Left ventricle myocardium inferior (tissue), 1 donor: Measurements from ENCODE around the gene PRKG1. TPM values are rescaled to one million over a fixed set of nuclear protein-coding genes. Genes with fewer than 3 reads are reported as not detected.

ENCODE experiments used
- DNase-seq: peaks from one replicate; pipeline ENCODE4 v3.0.0-alpha.2; 2020
- H3K27ac ChIP-seq: fragments of 200-600 bp; replicated peaks from 2 replicates; pipeline ENCODE4 v1.8.0; 2021
- H3K27me3 ChIP-seq: fragments of 200-600 bp; 2 replicates; pipeline ENCODE4 v1.8.0; 2021; ENCODE audit warnings: low read depth
- H3K36me3 ChIP-seq: fragments of 200-600 bp; 2 replicates; pipeline ENCODE4 v1.8.0; 2021
- H3K4me1 ChIP-seq: fragments of 200-600 bp; 2 replicates; pipeline ENCODE4 v1.8.0; 2021
- H3K4me3 ChIP-seq: fragments of 200-600 bp; 2 replicates; pipeline ENCODE4 v1.8.0; 2021; ENCODE audit warnings: mild to moderate bottlenecking, moderate library complexity
- H3K9me3 ChIP-seq: fragments of 200-600 bp; replicated peaks from 2 replicates; pipeline ENCODE4 v1.8.0; 2021
- intact Hi-C: fragments of 100-400 bp; cut with micrococcal nuclease; formaldehyde crosslinking; loops from one replicate; pipeline ENCODE4 v1.11.0; 2022
- total RNA-seq: library from RNA; stranded (reverse); fragmentation: NEBNext Ultra II Directional; extraction: Animal tissue kit (Norgen Biotek cat#: 25700); gene quantifications from one replicate; pipeline ENCODE4 v1.2.1, GENCODE V29; 2021
- TF ChIP-seq, protein P1 (sequence below): fragments of 200-600 bp; IDR thresholded peaks from 2 replicates; pipeline ENCODE4 v1.8.0; 2021; ENCODE audit warnings: antibody characterized with exemption, mild to moderate bottlenecking, borderline replicate concordance
- donor health status: DM: no; HTN: yes; CAD: no; lungs with severe emphysema.

Gene PRKG1
- total RNA-seq, 1 donor from 2014 or later = 38.9 TPM

DNA sequence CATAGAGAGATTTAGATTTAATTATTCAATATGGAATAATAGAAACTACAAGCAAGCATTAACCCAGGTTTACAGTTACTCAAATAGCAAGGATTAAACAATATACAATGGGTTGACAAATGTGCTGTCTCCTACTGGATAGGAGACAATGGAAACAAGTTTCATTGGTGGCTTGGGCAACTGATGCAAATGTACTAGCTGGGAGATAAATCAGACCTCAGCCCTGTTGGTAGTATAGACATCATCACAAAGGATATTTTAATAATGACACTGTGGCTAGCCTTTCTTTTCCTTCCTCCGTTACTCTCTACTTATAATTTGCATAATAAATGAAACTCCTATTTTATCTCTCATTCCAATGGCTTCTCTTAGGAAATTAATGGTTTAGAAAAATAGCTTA lies 1143.2 kb downstream of the PRKG1 start:
- Histone ChIP-seq H3K27ac (no peak overlapping the region), H3K36me3 (no peaks in the 10 kb centered on the region), H3K27me3 (no peaks in the 10 kb centered on the region), H3K4me1 (no peaks in the 10 kb centered on the region), H3K4me3 (no peak overlapping the region), H3K9me3 (no peaks in the 10 kb centered on the region)
- TF ChIP-seq, protein P1, sequence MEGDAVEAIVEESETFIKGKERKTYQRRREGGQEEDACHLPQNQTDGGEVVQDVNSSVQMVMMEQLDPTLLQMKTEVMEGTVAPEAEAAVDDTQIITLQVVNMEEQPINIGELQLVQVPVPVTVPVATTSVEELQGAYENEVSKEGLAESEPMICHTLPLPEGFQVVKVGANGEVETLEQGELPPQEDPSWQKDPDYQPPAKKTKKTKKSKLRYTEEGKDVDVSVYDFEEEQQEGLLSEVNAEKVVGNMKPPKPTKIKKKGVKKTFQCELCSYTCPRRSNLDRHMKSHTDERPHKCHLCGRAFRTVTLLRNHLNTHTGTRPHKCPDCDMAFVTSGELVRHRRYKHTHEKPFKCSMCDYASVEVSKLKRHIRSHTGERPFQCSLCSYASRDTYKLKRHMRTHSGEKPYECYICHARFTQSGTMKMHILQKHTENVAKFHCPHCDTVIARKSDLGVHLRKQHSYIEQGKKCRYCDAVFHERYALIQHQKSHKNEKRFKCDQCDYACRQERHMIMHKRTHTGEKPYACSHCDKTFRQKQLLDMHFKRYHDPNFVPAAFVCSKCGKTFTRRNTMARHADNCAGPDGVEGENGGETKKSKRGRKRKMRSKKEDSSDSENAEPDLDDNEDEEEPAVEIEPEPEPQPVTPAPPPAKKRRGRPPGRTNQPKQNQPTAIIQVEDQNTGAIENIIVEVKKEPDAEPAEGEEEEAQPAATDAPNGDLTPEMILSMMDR = no peak
- no peak for DNase-seq
- intact Hi-C loops = loop anchor here (5.0 to 10.0 kb wide), 2 partner anchors 1153 to 1215 kb away; no protein-coding TSS in a partner anchor

- DNase-seq = no peak
- TF ChIP-seq, protein P1 = no peak
- H3K36me3 ChIP-seq = no peaks in the 10 kb centered on the region
- no peak overlapping the region for H3K4me3 ChIP-seq
- no peaks in the 10 kb centered on the region for H3K4me1 ChIP-seq
- intact Hi-C loops = no loop called here
- no peaks in the 10 kb centered on the region for H3K9me3 ChIP-seq
- no peaks in the 10 kb centered on the region for H3K27me3 ChIP-seq
- no peak overlapping the region for H3K27ac ChIP-seq
Measured at GRCh38 chr10:52220947-52221346, 1146.7 kb downstream of the PRKG1 start.

GRCh38 chr10:52221923-52222322 lies 1147.6 kb downstream of the PRKG1 start:
- intact Hi-C loops = no loop called here
- DNase-seq = no peak
- TF ChIP-seq, protein P1 = no peak
- Histone ChIP-seq H3K4me1 (no peaks in the 10 kb centered on the region), H3K4me3 (no peak overlapping the region), H3K27me3 (no peaks in the 10 kb centered on the region), H3K27ac (no peak overlapping the region), H3K9me3 (no peaks in the 10 kb centered on the region), H3K36me3 (no peaks in the 10 kb centered on the region)

DNA sequence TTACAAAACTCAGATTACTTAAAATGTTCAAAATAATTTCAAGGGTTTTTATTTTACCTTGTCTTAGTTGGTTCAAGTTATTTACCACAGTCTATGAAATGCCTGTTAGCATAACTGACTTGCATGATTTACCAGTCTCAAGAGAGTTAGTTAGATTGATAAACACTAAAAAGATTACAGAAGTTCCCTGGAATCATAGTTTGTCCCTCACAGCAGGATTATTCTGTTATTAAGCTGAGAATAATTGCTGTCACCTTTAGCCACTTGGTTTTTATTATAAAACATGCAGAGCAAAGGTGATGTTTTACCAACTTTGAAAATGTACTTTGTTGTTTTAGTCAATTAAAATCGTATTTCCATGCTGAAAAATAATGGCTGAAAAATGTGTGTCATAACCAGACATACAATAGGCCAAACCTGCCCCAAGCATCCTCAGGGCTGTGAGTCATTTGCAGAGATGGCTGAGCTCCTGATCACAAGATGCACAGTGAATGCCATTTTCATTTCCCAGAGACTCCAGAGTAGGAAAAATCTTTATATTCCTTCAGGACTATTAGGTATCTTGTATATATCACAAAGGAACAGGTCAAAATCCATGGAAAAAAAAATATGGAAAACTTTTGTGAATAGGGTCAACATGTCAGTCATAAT lies 1152.0 kb downstream of the PRKG1 start:
- H3K27ac ChIP-seq = no peak overlapping the region
- H3K36me3 ChIP-seq = no peaks in the 10 kb centered on the region
- H3K27me3 ChIP-seq = no peaks in the 10 kb centered on the region
- DNase-seq = no peak
- TF ChIP-seq, protein P1 = no peak
- no peaks in the 10 kb centered on the region for H3K9me3 ChIP-seq
- H3K4me3 ChIP-seq = no peak overlapping the region
- H3K4me1 ChIP-seq = no peaks in the 10 kb centered on the region
- intact Hi-C loops = no loop called here

GRCh38 chr10:52228556-52228955 lies 1154.3 kb downstream of the PRKG1 start:
- Histone ChIP-seq H3K9me3 (no peaks in the 10 kb centered on the region), H3K36me3 (no peaks in the 10 kb centered on the region), H3K4me1 (peaks cover 12% of the 10 kb centered on the region), H3K4me3 (no peak overlapping the region), H3K27ac (no peak overlapping the region), H3K27me3 (no peaks in the 10 kb centered on the region)
- no peak for DNase-seq
- TF ChIP-seq, protein P1 = no peak
- intact Hi-C loops = no loop called here
